Karpas-422 (cell line): Measurements from ENCODE around the gene ACD. TPM values are rescaled to one million over a fixed set of nuclear protein-coding genes. Genes with fewer than 3 reads are reported as not detected.

ENCODE experiments used
- DNase-seq: peaks from one replicate; pipeline ENCODE4 v3.0.0-alpha.2; 2015
- H2AFZ ChIP-seq: fragments of 200-600 bp; sonication (generic); 2 replicates; pipeline ENCODE4 v1.6.1; 2014; ENCODE audit warnings: antibody characterized with exemption, low read length, mixed read lengths
- H3K27ac ChIP-seq: fragments of 200-600 bp; sonication (generic); 2 replicates; pipeline ENCODE4 v1.5.1; 2014; ENCODE audit warnings: mild to moderate bottlenecking, low read length, moderate library complexity
- H3K27me3 ChIP-seq: fragments of 200-600 bp; sonication (generic); 2 replicates; pipeline ENCODE4 v1.6.1; 2014; ENCODE audit warnings: low read length, mixed read lengths
- H3K36me3 ChIP-seq: fragments of 200-600 bp; sonication (generic); 2 replicates; pipeline ENCODE4 v1.6.1; 2014; ENCODE audit warnings: low read length, mixed read lengths; ENCODE audit not compliant: insufficient read depth
- H3K4me1 ChIP-seq: fragments of 200-600 bp; sonication (generic); 2 replicates; pipeline ENCODE4 v1.6.1; 2014; ENCODE audit warnings: mild to moderate bottlenecking, low read length, mixed read lengths
- H3K4me2 ChIP-seq: fragments of 200-600 bp; sonication (generic); 2 replicates; pipeline ENCODE4 v1.6.1; 2014; ENCODE audit warnings: low read length, low read depth, mild to moderate bottlenecking; ENCODE audit not compliant: poor library complexity, severe bottlenecking
- H3K4me3 ChIP-seq: fragments of 200-600 bp; sonication (generic); 2 replicates; pipeline ENCODE4 v1.5.1; 2014; ENCODE audit warnings: mild to moderate bottlenecking, antibody characterized with exemption, low read length, mixed read lengths
- H3K79me2 ChIP-seq: fragments of 200-600 bp; sonication (generic); 2 replicates; pipeline ENCODE4 v1.6.1; 2014; ENCODE audit warnings: mild to moderate bottlenecking, low read length, mixed read lengths
- H3K9ac ChIP-seq: fragments of 200-600 bp; sonication (generic); 2 replicates; pipeline ENCODE4 v1.6.0; 2014; ENCODE audit warnings: low read length
- H3K9me2 ChIP-seq: fragments of 200-600 bp; sonication (generic), shearing (Covaris generic); replicated peaks from 2 replicates; pipeline ENCODE4 v1.6.0; 2014; ENCODE audit warnings: mild to moderate bottlenecking, low read length, moderate library complexity; ENCODE audit not compliant: insufficient read depth
- H3K9me3 ChIP-seq: fragments of 300-700, 200-600 bp; sonication (generic); 2 replicates; pipeline ENCODE4 v1.6.1; 2014; ENCODE audit warnings: low read length, mixed read lengths
- H4K20me1 ChIP-seq: fragments of 200-600 bp; sonication (generic); 2 replicates; pipeline ENCODE4 v1.6.1; 2014; ENCODE audit warnings: mild to moderate bottlenecking, antibody characterized with exemption, low read length, low read depth; ENCODE audit not compliant: insufficient read depth
- total RNA-seq: library from RNA; depleted of rRNA; stranded (reverse); fragments of >200 nt; shearing (Covaris generic); gene quantifications from 2 replicates; pipeline ENCODE4 v1.2.3, GENCODE V29; 2014; ENCODE audit warnings: low replicate concordance

The ACD gene
- total RNA-seq, 1 experiment from 2014 or later: 19.1 TPM

GRCh38 chr16:67651039-67651438 lies 9.0 kb downstream of the ACD start:
- H3K4me3 ChIP-seq: no peak overlapping the region
- H2AFZ ChIP-seq: no peak overlapping the region
- no peak overlapping the region for H3K27ac ChIP-seq
- H3K79me2 ChIP-seq: no peaks in the 10 kb centered on the region
- H3K4me2 ChIP-seq: no peak overlapping the region
- H3K36me3 ChIP-seq: no peaks in the 10 kb centered on the region
- no peak for DNase-seq
- H4K20me1 ChIP-seq: no peaks in the 10 kb centered on the region
- H3K4me1 ChIP-seq: peaks cover 1% of the 10 kb centered on the region
- no peaks in the 10 kb centered on the region for H3K9me3 ChIP-seq
- no peaks in the 10 kb centered on the region for H3K27me3 ChIP-seq
- H3K9me2 ChIP-seq: no peaks in the 10 kb centered on the region
- H3K9ac ChIP-seq: no peak overlapping the region

- peaks cover 11% of the 10 kb centered on the region for H3K4me1 ChIP-seq
- H3K4me2 ChIP-seq: no peak overlapping the region
- 0 out of 2 replicates have a peak, but pooled peaks cover 5% of the 10 kb centered on the region for H3K79me2 ChIP-seq
- H3K9me2 ChIP-seq: no peaks in the 10 kb centered on the region
- H3K27ac ChIP-seq: no peak overlapping the region
- no peak overlapping the region for H3K4me3 ChIP-seq
- no peak overlapping the region for H2AFZ ChIP-seq
- H3K9me3 ChIP-seq: no peaks in the 10 kb centered on the region
- no peaks in the 10 kb centered on the region for H3K36me3 ChIP-seq
- no peaks in the 10 kb centered on the region for H3K27me3 ChIP-seq
- H4K20me1 ChIP-seq: no peaks in the 10 kb centered on the region
- DNase-seq: no peak
- H3K9ac ChIP-seq: no peak overlapping the region
Observed at GRCh38 chr16:67650023-67650422, 10.0 kb downstream of the ACD start.

GRCh38 chr16:67649494-67649931 lies 10.5 kb downstream of the ACD start:
- H2AFZ ChIP-seq: no peak overlapping the region
- H3K27me3 ChIP-seq: no peaks in the 10 kb centered on the region
- H3K36me3 ChIP-seq: no peaks in the 10 kb centered on the region
- H3K27ac ChIP-seq: no peak overlapping the region
- no peaks in the 10 kb centered on the region for H3K9me3 ChIP-seq
- H3K9me2 ChIP-seq: no peaks in the 10 kb centered on the region
- peak; percentile 62 for DNase-seq
- peaks cover 12% of the 10 kb centered on the region for H3K4me1 ChIP-seq
- no peaks in the 10 kb centered on the region for H4K20me1 ChIP-seq
- H3K9ac ChIP-seq: no peak overlapping the region
- no peak overlapping the region for H3K4me2 ChIP-seq
- no peak overlapping the region for H3K4me3 ChIP-seq
- 0 out of 2 replicates have a peak, but pooled peaks cover 5% of the 10 kb centered on the region for H3K79me2 ChIP-seq

- H3K36me3 ChIP-seq: no peaks in the 10 kb centered on the region
- no peak overlapping the region for H3K9ac ChIP-seq
- H3K4me1 ChIP-seq: peaks cover 16% of the 10 kb centered on the region
- H3K4me3 ChIP-seq: no peak overlapping the region
- no peaks in the 10 kb centered on the region for H3K9me2 ChIP-seq
- no peaks in the 10 kb centered on the region for H4K20me1 ChIP-seq
- H3K27ac ChIP-seq: no peak overlapping the region
- H3K79me2 ChIP-seq: 0 out of 2 replicates have a peak, but pooled peaks cover 5% of the 10 kb centered on the region
- H3K4me2 ChIP-seq: no peak overlapping the region
- DNase-seq: no peak
- no peaks in the 10 kb centered on the region for H3K27me3 ChIP-seq
- H3K9me3 ChIP-seq: no peaks in the 10 kb centered on the region
- H2AFZ ChIP-seq: no peak overlapping the region
Observed at GRCh38 chr16:67648764-67649407, 11.2 kb downstream of the ACD start.

- Histone ChIP-seq H3K9me3 (no peaks in the 10 kb centered on the region), H3K9me2 (no peaks in the 10 kb centered on the region), H3K9ac (no peak overlapping the region), H3K27ac (no peak overlapping the region), H3K4me2 (no peak overlapping the region), H3K4me1 (peaks cover 16% of the 10 kb centered on the region), H3K79me2 (0 out of 2 replicates have a peak, but pooled peaks cover 5% of the 10 kb centered on the region), H3K4me3 (no peak overlapping the region), H3K36me3 (no peaks in the 10 kb centered on the region), H4K20me1 (no peaks in the 10 kb centered on the region), H3K27me3 (no peaks in the 10 kb centered on the region), H2AFZ (no peak overlapping the region)
- no peak for DNase-seq
Observed at GRCh38 chr16:67648088-67648763, 11.8 kb downstream of the ACD start.

- no peak overlapping the region for H3K4me2 ChIP-seq
- H3K27me3 ChIP-seq: no peaks in the 10 kb centered on the region
- peaks cover 16% of the 10 kb centered on the region for H3K4me1 ChIP-seq
- no peak overlapping the region for H3K4me3 ChIP-seq
- H3K79me2 ChIP-seq: 0 out of 2 replicates have a peak, but pooled peaks cover 5% of the 10 kb centered on the region
- DNase-seq: no peak
- no peaks in the 10 kb centered on the region for H3K36me3 ChIP-seq
- no peaks in the 10 kb centered on the region for H4K20me1 ChIP-seq
- H2AFZ ChIP-seq: no peak overlapping the region
- H3K9me3 ChIP-seq: no peaks in the 10 kb centered on the region
- no peak overlapping the region for H3K9ac ChIP-seq
- H3K27ac ChIP-seq: no peak overlapping the region
- H3K9me2 ChIP-seq: no peaks in the 10 kb centered on the region
Observed at GRCh38 chr16:67647681-67648080, 12.4 kb downstream of the ACD start.

- DNase-seq: no peak
- no peaks in the 10 kb centered on the region for H3K9me2 ChIP-seq
- no peak overlapping the region for H2AFZ ChIP-seq
- H3K4me2 ChIP-seq: no peak overlapping the region
- H3K9ac ChIP-seq: no peak overlapping the region
- no peaks in the 10 kb centered on the region for H4K20me1 ChIP-seq
- peaks cover 16% of the 10 kb centered on the region for H3K4me1 ChIP-seq
- 0 out of 2 replicates have a peak, but pooled peaks cover 5% of the 10 kb centered on the region for H3K79me2 ChIP-seq
- H3K9me3 ChIP-seq: no peaks in the 10 kb centered on the region
- no peaks in the 10 kb centered on the region for H3K27me3 ChIP-seq
- no peak overlapping the region for H3K27ac ChIP-seq
- H3K36me3 ChIP-seq: no peaks in the 10 kb centered on the region
- H3K4me3 ChIP-seq: no peak overlapping the region
Observed at GRCh38 chr16:67647111-67647651, 12.9 kb downstream of the ACD start.

GRCh38 chr16:67645397-67646121 lies 14.5 kb downstream of the ACD start:
- Histone ChIP-seq H3K27me3 (no peaks in the 10 kb centered on the region), H4K20me1 (no peaks in the 10 kb centered on the region), H2AFZ (peak overlapping the region; percentile 53; the same call in 1 of the 2 replicates), H3K4me2 (peak overlapping the region; percentile 74), H3K36me3 (no peaks in the 10 kb centered on the region), H3K9me2 (no peaks in the 10 kb centered on the region), H3K9ac (peak overlapping the region; percentile 86), H3K4me1 (peaks cover 16% of the 10 kb centered on the region), H3K9me3 (no peaks in the 10 kb centered on the region), H3K4me3 (peak overlapping the region; percentile 82), H3K27ac (peak overlapping the region; percentile 51), H3K79me2 (0 out of 2 replicates have a peak, but pooled peaks cover 5% of the 10 kb centered on the region)
- peak; percentile 53 for DNase-seq
